HG02840 (cell line): Measurements from ENCODE around the gene KANSL2.
"Not testable (repeated sequence)": the region's sequence is repeated elsewhere in the genome, so short reads cannot be mapped to it uniquely, and the experiment has no call there.

ENCODE experiments used
- ATAC-seq: cut with Tn5 transposase; IDR thresholded peaks from one replicate; pipeline ENCODE4 v1.9.1; 2021; ENCODE audit warnings: mild to moderate bottlenecking, moderate library complexity, moderate number of reproducible peaks; ENCODE audit not compliant: unreplicated experiment, low FRiP score

The KANSL2 gene

DNA sequence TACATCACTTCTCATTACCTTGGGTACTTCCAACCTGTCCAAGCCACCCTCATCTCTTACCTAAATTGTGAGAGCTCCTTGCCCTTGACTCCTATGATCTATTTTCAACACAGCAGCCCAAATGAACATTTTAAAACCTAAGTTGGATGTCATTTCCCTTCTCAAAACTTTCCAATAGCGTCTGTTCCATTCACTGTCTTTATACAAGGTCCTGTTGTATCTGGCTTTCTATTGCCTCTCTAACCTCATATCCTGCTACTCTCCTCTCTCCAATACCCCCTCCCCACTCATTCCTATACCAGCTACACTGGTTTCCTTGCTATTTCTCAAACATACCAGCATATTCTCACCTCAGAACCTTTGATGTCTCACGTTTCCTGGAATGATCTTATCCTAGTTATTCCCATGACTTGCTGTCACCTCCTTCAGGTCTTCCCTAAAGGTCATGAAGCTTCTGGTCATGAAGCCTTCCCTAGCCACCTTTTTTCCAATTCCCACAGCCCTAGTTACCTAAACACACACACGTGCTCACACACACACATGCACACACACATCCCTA, 4.1 kb upstream of the KANSL2 start:
- ATAC-seq, result no peak

- no peak for ATAC-seq
Measured at GRCh38 chr12:48683534-48683933, 1.5 kb upstream of the KANSL2 start.

- ATAC-seq, result no peak
Measured at GRCh38 chr12:48682927-48683326, 889 bp upstream of the KANSL2 start.

DNA sequence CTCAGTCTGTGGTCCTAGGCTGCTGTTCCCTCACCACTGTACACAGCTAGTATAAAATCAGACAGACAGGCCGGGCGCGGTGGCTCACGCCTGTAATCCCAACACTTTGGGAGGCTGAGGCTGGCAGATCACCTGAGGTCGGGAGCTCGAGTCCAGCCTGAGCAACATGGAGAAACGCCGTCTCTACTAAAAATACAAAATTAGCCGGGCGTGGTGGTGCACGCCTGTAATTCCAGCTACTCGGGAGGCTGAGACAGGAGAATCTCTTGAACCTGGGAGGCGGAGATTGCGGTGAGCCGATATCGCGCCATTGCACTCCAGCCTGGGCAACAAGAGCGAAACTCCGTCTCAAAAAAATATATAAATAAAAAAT, 481 bp upstream of the KANSL2 start:
- not testable (repeated sequence) for ATAC-seq

- no peak for ATAC-seq
Measured at GRCh38 chr12:48681399-48681709, 684 bp downstream of the KANSL2 start.

- no peak for ATAC-seq
Measured at GRCh38 chr12:48680861-48681260, 1.2 kb downstream of the KANSL2 start.

GRCh38 chr12:48678551-48679185, 3.4 kb downstream of the KANSL2 start:
- no peak for ATAC-seq

- no peak for ATAC-seq
Measured at GRCh38 chr12:48671231-48671856, 10.7 kb downstream of the KANSL2 start.

DNA sequence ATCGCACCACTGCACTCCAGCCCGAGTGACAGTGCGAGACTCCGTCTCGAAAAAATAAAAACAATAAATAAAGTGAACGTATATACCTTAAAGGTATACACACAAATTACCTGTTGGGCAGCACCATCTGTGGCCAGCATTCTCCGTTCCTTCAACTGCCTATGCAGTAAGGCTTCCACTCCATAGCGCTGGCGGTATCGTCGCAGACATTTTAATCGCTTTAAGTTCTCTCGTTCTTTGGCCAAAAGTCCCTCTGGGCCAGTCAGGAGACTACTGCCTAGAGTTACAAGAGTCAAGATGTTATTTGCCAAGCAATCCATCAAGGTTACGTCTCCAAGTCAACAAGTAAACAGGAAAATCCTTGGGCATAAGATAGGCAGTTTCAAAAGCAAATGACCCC, 13.0 kb downstream of the KANSL2 start:
- ATAC-seq, result no peak

- ATAC-seq, result no peak
Measured at GRCh38 chr12:48659863-48660262, 22.2 kb downstream of the KANSL2 start.

DNA sequence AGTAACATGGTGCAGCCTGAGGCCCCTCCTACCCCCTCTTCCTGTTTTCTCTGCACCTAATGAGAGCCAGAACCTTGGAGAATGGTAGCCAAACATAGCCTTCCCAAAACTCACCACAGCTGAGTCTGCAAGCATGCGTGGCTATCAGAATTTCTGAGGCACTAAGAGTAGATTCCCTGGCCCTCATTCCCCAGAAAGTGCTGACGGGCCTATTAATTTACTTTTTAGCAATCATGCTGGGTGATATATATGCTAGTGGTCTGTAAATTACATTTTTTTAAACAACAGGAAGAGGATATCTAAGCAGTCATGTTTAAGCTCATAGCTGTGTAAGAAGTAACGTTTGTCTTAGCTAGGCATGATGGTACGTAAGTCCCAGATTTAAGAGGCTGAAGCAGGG, 30.4 kb downstream of the KANSL2 start:
- ATAC-seq, result no peak

DNA sequence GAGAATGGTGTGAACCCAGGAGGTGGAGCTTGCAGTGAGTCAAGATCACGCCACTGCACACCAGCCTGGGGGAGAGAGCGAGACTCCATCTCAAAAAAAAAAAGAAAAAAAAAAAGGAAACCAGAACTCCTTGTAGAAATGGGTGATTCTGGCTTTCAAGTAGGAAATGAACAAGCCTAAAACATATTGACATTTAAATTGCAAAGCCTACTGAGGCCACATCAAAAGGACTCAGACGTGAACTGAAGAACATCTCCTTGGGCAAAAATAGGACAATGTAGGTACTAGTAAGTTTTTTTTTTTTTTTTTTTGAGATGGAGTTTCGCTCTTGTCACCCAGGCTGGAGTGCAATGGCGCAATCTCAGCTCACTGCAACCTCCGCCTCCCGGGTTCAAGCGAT, 36.7 kb downstream of the KANSL2 start:
- not testable (repeated sequence) for ATAC-seq

DNA sequence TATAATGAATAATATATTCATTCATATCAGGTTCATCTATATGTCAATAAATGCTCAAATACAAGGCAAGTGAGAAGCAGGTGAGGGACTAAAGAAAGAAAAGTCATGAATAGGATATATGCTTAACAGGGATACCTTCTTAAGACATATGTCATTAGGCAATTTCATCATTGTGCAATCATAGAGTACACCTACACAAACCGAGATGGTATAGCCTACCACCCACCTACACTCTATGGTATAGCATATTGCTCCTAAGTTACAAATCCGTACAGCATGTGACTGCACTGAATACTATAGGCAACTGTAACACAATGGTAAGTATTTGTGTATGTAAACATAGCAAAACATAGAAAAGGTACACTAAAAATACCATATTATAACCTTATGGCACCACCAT, 39.0 kb downstream of the KANSL2 start:
- ATAC-seq, result no peak

DNA sequence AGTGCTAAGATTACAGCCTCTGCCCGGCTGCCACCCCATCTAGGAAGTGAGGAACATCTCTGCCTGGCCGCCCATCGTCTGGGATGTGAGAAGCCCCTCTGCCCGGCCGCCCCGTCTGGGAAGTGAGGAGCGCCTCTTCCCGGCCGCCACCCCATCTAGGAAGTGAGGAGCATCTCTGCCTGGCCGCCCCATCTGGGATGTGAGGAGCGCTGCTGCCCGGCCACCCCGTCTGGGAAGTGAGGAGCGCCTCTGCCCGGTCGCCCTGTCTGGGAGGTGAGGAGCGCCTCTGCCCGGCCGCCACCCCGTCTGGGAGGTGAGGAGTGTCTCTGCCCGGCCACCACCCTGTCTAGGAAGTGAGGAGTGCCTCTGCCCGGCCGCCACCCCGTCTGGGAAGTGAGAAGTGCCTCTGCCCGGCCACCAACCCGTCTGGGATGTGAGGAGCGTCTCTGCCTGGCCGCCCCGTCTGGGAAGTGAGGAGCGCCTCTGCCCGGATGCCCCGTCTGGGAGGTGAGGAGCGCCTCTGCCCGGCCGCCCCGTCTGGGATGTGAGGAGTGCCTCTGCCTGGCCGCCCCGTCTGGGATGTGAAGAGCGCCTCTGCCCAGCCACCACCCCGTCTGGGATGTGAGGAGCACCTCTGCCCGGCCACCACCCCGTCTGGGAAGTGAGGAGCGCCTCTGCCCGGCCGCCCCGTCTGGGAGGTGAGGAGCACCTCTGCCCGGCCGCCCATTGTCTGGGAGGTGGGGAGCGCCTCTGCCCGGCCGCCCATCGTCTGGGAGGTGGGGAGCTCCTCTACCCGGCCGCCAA, 40.1 kb downstream of the KANSL2 start:
- not testable (repeated sequence) for ATAC-seq

DNA sequence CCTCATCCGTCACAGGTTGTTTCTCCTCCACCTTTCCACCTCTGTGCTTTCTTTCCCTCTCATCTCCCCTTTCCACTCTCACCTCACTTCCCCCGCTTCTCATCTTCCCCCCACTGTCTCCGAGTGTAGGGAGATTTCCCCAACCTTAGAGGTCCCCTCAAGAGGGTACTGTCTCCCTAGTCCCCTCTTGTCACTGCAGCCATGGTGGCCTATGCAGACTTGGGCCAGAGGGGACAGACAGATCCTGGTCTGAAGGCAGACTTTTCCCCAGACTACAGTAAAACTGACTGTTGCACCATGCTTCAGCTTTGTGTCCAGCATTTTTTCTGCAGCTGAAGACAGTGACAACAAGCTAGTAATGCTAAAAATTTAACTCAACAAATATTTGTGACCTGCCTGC, 41.2 kb downstream of the KANSL2 start:
- ATAC-seq, result no peak

GRCh38 chr12:48640428-48640827, 41.6 kb downstream of the KANSL2 start:
- ATAC-seq, result no peak

- no peak for ATAC-seq
Measured at GRCh38 chr12:48631071-48631470, 51.0 kb downstream of the KANSL2 start.

DNA sequence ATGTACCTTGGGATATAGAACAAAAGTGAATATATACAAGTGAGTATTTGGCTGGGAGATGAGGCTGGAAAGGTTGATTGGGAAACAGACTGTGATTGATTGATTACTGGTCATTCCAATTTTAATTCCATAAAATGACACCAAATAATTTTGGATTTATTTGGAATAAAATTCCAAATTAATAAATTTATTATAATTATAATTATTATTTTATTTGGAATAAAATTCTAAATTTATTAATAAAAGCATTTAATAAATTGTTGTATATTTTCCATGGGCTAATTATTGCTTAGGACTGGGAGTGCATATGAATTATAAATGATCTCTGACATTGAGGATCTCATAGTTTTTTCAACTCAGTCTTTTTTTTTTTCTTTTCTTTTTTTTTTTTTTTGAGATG, 51.7 kb downstream of the KANSL2 start:
- no peak for ATAC-seq

DNA sequence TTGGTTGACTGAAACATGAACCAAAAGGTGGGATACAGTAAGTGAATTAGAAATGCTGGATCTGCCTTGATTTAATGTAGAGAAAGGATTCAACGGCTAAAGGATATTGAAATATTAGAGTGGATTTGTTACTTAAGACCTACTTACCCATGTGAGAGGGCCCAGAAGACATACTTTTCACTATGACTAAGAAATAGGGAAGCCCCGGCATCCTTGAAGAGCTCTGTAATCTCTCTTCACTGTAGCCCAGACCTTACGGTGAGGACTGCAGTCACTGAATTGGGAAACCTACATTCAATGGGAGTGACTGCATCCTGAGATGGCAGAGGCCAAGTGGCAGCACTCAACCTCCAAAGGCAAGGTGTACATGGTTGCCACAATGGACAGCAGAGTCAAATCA, 52.5 kb downstream of the KANSL2 start:
- no peak for ATAC-seq

- no peak for ATAC-seq
Measured at GRCh38 chr12:48627556-48627955, 54.5 kb downstream of the KANSL2 start.

- ATAC-seq, result not testable (repeated sequence)
Measured at GRCh38 chr12:48622997-48623396, 59.0 kb downstream of the KANSL2 start.

DNA sequence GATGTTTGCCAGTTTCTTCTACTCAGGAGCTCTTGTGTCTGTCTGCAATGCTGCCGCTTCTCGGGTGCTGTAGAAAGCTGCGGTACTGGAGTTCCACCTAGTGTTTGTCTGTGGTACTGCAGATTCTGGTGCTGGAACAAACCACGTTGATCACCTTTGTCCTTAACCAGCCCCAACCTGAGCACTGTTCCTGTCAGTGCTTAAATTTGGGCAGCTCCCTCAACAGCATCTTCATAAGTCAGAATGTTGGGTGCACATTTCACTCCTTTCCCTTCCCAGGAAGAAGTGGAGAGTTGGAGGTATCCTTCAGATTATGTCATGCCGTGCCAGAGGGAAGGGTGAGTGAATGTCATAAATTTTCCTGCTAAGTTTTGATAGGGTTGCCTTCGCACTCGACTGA, 63.5 kb downstream of the KANSL2 start:
- ATAC-seq, result no peak
